ENCODE data around the gene PTGDS.

Gene PTGDS

GRCh38 chr9:136957461-136957860 is 19.8 kb upstream of the PTGDS start:
- DNase-seq (ENCODE audit: low read depth in 2 of 2, low spot score in 1 of 2) = no peak

DNA sequence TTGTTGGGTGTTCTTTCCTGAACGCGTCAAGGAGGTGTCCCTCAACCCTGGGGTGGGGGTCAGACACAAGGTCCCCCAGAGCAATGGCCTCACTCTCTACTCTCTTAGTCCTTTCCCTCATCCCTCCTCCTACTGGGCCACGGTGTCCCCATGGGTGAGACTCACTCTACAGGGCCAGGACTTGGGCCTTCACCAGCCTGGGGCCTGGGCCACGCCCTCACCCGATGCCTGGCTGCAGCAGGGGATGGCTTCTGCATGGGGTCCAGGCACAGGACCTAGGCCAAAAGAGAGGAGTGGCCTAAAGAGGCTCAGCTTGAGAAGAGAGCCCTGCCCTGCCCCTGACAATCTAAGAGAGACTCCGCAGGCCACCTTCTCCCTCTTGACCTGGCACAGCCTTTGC is 19.4 kb upstream of the PTGDS start:
- DNase-seq (ENCODE audit: low read depth in 2 of 2, low spot score in 1 of 2) = no peak

- DNase-seq (ENCODE audit: low read depth in 2 of 2, low spot score in 1 of 2) = no peak
Measured at GRCh38 chr9:136958473-136958872, 18.8 kb upstream of the PTGDS start.

DNA sequence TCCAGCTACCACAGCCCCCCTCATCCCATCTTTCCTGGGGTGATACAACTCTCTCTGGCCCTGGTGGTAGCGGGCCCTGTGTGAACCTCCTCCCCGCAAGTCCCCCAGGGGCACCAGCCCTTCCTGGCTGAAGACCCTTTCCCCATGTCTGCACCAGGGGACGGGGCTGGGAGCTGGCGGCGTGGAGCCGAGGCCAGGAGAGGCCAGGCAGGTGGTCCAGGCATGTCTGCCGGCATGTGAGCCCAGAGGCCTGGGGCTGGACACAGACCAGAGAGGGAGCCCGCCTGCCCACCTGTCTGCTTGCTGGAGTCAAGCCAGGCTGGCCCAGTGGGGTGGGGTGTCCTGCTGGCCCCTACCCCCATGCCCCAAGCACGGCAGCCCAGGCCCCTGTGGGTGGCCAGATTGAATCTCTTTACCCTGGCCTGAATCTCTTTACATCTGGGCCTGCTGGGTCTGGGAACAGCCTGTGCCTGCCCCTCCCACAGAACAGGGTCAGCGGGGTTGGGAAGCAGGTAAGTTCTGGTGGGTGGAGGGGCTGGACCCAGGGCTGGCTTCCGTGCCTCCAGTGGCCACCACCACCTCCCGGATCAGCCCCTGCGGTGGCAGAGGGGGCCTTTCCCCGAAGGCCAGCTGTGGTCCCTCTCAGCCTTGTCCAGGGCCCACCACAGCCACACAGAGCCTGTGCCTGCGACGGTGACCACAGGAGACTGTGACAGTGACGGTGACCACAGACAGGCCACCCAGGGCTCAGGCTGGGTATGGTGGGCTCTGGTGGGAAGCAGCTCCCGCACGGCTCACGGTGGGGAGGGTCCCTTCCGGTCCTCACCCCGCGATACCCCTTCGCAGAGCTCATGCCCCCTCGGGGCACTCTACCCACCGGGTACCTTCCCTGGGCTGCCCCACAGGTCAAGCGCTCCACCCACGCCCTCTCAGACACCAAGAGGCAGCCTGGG is 18.1 kb upstream of the PTGDS start:
- DNase-seq (ENCODE audit: low read depth in 2 of 2, low spot score in 1 of 2) = no peak

DNA sequence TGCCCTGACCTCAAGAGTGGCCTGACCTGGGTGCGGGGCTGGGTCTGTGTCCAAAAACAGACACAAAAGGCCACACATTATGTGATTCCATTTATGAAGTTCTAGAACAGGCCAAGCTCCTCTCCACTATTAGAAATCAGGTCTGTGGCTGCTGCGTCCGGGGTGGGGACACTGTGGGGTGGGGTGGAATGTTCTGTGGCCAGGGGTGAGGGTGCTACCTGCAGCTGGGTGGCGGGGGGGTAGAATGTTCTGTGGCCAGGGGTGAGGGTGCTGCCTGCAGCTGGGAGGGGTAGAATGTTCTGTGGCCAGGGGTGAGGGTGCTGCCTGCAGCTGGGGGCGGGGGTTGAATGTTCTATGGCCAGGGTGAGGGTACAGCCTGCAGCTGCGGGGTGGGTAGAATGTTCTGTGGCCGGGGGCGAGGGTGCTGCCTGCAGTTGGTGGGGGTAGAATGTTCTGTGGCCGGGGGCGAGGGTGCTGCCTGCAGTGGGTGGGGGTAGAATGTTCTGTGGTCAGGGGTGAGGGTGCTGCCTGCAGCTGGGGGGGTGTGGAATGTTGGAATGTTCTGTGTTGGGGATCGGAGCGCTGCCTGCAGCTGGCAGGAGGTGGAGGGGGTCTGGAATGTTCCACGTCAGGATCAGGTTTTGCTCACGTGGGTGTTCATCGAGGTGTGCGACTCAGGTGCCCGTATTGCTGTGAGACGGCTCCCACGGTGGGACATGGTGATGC is 16.9 kb upstream of the PTGDS start:
- no peak for DNase-seq (ENCODE audit: low read depth in 2 of 2, low spot score in 1 of 2)

DNA sequence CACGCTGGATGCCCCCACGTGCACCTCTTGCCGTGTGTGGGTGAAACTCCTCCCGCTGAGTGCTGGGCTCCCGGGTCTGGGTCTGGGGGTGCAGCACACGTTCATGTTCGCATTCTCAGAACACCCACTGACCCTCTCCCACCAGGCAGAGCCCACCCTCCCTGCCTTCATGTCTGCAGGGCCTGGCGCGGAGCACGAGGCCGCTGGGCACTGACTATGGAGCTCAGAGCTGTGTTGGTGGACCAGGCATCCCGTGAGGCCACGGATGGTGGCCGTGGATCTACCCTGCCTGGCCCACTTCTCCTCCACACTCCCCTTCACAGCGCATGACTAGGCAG is 16.4 kb upstream of the PTGDS start:
- DNase-seq (ENCODE audit: low read depth in 2 of 2, low spot score in 1 of 2) = no peak

DNA sequence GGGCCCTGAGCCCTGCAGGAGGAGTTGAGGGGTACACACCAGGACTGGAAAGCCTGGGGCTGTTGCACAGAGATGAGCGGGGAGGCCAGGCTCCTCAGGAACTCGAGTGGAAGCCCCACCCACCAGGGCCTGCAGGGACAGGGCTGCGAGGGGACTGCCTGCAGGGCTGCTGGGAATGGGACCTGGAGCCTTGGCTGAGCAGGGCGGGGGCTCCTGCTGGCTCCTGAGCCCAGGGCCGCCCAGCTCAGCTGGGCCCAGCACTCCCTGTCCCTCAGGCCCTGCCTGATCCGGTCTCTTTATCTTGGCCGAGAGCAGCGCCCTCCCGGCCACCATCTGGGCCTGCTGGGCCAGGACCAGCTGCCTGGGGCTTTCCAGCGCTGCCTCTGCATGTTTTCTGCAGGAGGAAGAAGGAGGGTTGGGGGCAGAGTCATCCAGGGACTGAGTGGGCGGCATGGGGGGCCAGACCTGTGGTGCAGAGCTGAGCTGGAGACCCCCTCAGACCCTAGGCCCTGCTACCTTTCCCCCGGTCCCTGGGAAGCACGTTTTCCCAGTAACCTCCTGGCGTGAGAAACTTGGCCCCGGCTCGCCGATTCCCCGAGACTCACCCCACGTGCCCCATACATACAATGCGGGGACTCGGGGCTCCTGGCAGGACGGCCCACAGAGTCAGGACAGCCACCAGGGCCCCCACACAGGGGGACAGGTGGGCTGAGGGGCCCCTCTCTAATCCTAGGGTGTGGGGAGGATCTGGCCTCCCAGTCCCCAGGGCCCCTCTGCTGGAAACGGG is 15.8 kb upstream of the PTGDS start:
- no peak for DNase-seq (ENCODE audit: low read depth in 2 of 2, low spot score in 1 of 2)

DNA sequence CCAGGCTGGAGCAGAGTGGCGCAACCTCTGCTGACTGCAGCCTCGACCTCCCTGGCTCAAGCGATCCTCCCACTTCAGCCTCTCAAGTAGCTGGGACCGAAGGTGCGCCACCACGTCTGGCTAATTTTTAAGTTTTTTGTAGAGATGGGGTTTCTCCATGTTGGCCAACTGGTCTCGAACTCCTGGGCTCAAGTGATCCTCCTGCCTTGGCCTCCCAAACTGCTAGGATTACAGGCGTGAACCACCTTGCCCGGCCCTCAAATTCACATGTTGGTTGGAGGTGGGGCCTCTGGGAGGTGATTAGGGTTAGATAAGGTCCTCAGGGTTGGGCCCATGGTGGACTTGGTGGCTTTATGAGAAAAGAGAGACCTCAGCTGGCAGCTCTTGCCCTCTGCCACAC is 15.1 kb upstream of the PTGDS start:
- no peak for DNase-seq (ENCODE audit: low read depth in 2 of 2, low spot score in 1 of 2)

DNA sequence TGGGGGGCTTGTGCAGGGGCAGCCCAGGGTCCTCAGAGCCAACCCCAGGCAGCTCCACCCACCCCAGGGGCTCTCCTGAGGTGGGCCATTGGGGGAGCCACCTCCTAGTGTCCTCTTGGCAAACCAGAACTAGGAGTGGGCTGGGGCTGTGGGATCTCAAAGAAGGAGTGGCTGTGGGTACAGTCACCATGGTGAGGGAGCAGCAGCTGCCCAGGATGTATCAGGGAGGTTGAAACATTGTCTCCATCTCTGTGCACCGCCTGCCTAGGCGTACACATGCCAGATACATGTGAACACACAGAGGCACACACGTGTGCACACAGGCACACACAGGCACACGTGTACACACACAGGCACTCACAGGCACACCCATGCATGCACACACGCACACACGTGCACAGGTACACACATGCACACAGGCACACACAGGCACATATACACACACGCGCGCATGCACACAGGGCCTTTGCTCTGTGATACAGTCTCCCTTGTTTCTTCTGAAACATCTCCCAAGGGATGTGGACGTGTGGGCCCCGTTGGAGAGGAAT is 14.5 kb upstream of the PTGDS start:
- DNase-seq (ENCODE audit: low read depth in 2 of 2, low spot score in 1 of 2) = no peak

- DNase-seq (ENCODE audit: low read depth in 2 of 2, low spot score in 1 of 2) = no peak
Measured at GRCh38 chr9:136963341-136963740, 14.0 kb upstream of the PTGDS start.

DNA sequence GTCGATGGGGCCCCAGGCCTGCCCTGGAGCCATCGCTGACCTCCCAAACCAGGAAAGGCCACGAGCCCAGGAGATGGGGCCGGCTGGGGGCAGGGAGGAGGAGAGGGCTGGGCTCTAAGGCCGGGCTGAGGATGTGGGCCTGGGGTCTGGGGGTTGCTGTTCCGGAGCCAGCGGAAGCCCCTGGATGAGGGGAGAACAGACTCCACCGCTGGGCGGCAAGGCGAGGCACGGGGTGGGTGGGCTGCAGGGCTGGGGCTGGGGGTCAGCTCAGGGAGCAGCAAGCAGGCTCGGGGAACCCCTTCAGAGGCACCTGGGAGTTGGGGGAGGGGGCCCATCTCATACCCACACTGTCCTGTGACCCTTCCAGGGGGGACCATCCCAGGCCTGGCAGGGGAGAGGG is 13.6 kb upstream of the PTGDS start:
- no peak for DNase-seq (ENCODE audit: low read depth in 2 of 2, low spot score in 1 of 2)

- DNase-seq (ENCODE audit: low read depth in 2 of 2, low spot score in 1 of 2) = no peak
Measured at GRCh38 chr9:136964171-136964689, 13.1 kb upstream of the PTGDS start.

- DNase-seq (ENCODE audit: low read depth in 2 of 2, low spot score in 1 of 2) = no peak
Measured at GRCh38 chr9:136964833-136965422, 12.4 kb upstream of the PTGDS start.

GRCh38 chr9:136965771-136966484 is 11.4 kb upstream of the PTGDS start:
- no peak for DNase-seq (ENCODE audit: low read depth in 2 of 2, low spot score in 1 of 2)

GRCh38 chr9:136968333-136969127 is 8.8 kb upstream of the PTGDS start:
- DNase-seq (ENCODE audit: low read depth in 2 of 2, low spot score in 1 of 2) = no peak

DNA sequence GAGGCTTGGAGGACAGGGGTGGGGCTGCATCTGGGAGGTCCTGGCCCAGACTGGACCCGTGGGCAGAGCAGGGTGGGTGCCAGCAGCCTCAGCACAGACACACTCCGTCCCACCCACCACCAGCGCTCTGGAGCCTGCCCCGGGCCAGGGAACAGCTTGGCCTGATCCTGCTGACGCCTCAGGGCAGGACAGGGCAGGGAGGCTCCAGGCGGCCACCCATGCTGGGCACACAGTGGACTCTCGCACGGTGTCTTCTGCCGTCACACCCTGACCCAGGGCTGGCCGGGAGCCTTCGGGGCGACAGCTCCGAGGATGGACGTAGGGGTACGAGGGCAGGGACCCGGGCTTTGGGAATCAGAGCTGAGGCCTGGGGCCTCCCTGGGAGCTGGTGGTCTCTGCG is 8.2 kb upstream of the PTGDS start:
- no peak for DNase-seq (ENCODE audit: low read depth in 2 of 2, low spot score in 1 of 2)

DNA sequence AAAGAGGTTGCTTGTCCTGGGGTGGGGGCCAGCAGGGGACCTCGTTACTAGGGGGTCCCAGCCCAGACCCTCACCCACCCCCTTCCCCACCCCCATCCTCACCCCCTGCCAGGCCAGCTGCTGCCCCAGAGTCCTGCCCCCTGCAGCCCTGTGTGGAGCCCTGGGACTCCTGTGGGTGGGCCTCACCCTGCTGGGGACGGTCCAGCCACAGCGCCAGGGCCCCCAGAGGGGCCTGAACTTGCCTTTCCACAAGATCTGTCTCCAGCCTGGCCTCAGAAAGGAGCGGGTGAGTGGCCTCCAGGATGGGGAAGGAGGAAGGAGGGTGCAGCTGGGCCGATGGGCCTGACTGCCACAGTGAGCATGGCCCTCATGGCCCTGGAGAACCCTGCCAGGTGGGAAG is 7.5 kb upstream of the PTGDS start:
- no peak for DNase-seq (ENCODE audit: low read depth in 2 of 2, low spot score in 1 of 2)

GRCh38 chr9:136970361-136970760 is 6.9 kb upstream of the PTGDS start:
- DNase-seq (ENCODE audit: low read depth in 2 of 2, low spot score in 1 of 2) = no peak

DNA sequence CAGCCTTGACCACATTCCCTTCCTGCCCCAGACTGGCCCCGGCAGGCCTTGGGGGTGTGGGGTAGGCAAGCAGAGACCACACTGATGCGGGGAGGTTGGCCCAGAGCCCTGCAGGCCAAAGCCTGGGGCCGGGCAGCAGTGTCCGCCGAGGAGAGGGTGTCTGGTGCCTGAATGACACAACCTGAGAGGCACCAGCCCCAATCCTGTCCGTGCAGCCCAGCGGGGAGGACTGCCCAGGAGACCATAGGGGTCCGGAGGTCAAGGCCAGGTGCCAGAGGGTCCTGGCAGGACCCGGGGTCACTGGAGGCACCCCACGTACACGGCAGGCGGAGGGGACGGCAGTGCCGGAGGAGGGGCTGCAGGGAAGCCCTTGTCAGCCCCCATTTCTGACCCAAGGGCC is 5.6 kb upstream of the PTGDS start:
- no peak for DNase-seq (ENCODE audit: low read depth in 2 of 2, low spot score in 1 of 2)
